Liver (tissue), 3 donors: ENCODE measurements around the gene MLLT3.

Experiments
- HNF4A ChIP-seq, 2 donors: conservative IDR thresholded peaks; 2 replicates each; pipeline ENCODE4 v1.6.1; 2016; ENCODE audit warnings: antibody characterized with exemption in 2 of 2, mild to moderate bottlenecking in 2 of 2
- RAD21 ChIP-seq, 2 donors: IDR thresholded peaks; 2 replicates each; pipeline ENCODE4 v1.6.1; 2016; ENCODE audit warnings: antibody characterized with exemption in 2 of 2, mild to moderate bottlenecking in 2 of 2
- SP1 ChIP-seq: IDR thresholded peaks from 2 replicates; pipeline ENCODE4 v1.6.1; 2018; ENCODE audit warnings: antibody characterized with exemption, mild to moderate bottlenecking
- TAF1 ChIP-seq: conservative IDR thresholded peaks from 2 replicates; pipeline ENCODE4 v1.6.1; 2016; ENCODE audit warnings: antibody characterized with exemption, mild to moderate bottlenecking
- TF ChIP-seq, protein P1 (sequence below): fragments of 150-350 bp; IDR thresholded peaks from 2 replicates; pipeline ENCODE4 v1.5.1; 2017; ENCODE audit warnings: improper control_type of control experiment, low read depth, low read length; ENCODE audit not compliant: missing input control
- TF ChIP-seq, protein P2 (sequence below): IDR thresholded peaks from 2 replicates; pipeline ENCODE4 v1.6.1; 2016; ENCODE audit warnings: antibody characterized with exemption, mild to moderate bottlenecking
- TF ChIP-seq, protein P3 (sequence below): IDR thresholded peaks from 2 replicates; pipeline ENCODE4 v1.6.1; 2016; ENCODE audit warnings: antibody characterized with exemption
- donor health status: healthy.
- donor health status: healthy.

DNA sequence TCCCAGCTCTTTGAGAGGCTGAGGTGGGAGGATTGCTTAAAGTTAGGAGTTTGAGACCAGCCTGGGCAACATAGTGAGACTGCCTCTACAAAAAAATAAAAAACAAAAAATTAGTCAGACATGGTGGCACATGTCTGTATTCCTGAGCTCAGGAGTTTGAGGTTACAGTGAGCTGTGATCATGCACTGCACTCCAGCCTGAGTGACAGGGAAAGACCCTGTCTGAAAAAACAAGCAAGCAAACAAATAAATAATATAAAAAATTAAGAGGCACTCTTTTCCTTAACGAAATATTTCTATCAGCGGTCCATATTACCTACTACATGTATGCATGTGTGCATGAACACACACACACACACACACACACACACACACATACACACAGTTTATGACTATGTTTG, 40.8 kb upstream of the MLLT3 start:
- TF ChIP-seq, protein P1, sequence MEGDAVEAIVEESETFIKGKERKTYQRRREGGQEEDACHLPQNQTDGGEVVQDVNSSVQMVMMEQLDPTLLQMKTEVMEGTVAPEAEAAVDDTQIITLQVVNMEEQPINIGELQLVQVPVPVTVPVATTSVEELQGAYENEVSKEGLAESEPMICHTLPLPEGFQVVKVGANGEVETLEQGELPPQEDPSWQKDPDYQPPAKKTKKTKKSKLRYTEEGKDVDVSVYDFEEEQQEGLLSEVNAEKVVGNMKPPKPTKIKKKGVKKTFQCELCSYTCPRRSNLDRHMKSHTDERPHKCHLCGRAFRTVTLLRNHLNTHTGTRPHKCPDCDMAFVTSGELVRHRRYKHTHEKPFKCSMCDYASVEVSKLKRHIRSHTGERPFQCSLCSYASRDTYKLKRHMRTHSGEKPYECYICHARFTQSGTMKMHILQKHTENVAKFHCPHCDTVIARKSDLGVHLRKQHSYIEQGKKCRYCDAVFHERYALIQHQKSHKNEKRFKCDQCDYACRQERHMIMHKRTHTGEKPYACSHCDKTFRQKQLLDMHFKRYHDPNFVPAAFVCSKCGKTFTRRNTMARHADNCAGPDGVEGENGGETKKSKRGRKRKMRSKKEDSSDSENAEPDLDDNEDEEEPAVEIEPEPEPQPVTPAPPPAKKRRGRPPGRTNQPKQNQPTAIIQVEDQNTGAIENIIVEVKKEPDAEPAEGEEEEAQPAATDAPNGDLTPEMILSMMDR: no peak
- TF ChIP-seq, protein P2, sequence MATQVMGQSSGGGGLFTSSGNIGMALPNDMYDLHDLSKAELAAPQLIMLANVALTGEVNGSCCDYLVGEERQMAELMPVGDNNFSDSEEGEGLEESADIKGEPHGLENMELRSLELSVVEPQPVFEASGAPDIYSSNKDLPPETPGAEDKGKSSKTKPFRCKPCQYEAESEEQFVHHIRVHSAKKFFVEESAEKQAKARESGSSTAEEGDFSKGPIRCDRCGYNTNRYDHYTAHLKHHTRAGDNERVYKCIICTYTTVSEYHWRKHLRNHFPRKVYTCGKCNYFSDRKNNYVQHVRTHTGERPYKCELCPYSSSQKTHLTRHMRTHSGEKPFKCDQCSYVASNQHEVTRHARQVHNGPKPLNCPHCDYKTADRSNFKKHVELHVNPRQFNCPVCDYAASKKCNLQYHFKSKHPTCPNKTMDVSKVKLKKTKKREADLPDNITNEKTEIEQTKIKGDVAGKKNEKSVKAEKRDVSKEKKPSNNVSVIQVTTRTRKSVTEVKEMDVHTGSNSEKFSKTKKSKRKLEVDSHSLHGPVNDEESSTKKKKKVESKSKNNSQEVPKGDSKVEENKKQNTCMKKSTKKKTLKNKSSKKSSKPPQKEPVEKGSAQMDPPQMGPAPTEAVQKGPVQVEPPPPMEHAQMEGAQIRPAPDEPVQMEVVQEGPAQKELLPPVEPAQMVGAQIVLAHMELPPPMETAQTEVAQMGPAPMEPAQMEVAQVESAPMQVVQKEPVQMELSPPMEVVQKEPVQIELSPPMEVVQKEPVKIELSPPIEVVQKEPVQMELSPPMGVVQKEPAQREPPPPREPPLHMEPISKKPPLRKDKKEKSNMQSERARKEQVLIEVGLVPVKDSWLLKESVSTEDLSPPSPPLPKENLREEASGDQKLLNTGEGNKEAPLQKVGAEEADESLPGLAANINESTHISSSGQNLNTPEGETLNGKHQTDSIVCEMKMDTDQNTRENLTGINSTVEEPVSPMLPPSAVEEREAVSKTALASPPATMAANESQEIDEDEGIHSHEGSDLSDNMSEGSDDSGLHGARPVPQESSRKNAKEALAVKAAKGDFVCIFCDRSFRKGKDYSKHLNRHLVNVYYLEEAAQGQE: no peak
- TF ChIP-seq SP1 (no peak), TAF1 (no peak), HNF4A (conservative IDR thresholded peaks at IDR 0.05) (no peak), RAD21 (IDR thresholded peaks at IDR 0.05) (no peak)
- TF ChIP-seq, protein P3, sequence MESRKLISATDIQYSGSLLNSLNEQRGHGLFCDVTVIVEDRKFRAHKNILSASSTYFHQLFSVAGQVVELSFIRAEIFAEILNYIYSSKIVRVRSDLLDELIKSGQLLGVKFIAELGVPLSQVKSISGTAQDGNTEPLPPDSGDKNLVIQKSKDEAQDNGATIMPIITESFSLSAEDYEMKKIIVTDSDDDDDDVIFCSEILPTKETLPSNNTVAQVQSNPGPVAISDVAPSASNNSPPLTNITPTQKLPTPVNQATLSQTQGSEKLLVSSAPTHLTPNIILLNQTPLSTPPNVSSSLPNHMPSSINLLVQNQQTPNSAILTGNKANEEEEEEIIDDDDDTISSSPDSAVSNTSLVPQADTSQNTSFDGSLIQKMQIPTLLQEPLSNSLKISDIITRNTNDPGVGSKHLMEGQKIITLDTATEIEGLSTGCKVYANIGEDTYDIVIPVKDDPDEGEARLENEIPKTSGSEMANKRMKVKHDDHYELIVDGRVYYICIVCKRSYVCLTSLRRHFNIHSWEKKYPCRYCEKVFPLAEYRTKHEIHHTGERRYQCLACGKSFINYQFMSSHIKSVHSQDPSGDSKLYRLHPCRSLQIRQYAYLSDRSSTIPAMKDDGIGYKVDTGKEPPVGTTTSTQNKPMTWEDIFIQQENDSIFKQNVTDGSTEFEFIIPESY: no peak
